GM20000 (cell line): ENCODE data around the gene POU4F2.
"Not testable (repeated sequence)": the region's sequence is repeated elsewhere in the genome, so short reads cannot be mapped to it uniquely, and the experiment has no call there.

Experiments used
- DNase-seq: peaks from one replicate; pipeline ENCODE4 v3.0.0; 2012; ENCODE audit warnings: low spot score
- TF ChIP-seq, protein P1 (sequence below): IDR thresholded peaks from 2 replicates; pipeline ENCODE4 v1.5.1; 2012; ENCODE audit warnings: mild to moderate bottlenecking, control low read depth; ENCODE audit errors: extremely low read depth, missing control alignments

POU4F2 gene

DNA sequence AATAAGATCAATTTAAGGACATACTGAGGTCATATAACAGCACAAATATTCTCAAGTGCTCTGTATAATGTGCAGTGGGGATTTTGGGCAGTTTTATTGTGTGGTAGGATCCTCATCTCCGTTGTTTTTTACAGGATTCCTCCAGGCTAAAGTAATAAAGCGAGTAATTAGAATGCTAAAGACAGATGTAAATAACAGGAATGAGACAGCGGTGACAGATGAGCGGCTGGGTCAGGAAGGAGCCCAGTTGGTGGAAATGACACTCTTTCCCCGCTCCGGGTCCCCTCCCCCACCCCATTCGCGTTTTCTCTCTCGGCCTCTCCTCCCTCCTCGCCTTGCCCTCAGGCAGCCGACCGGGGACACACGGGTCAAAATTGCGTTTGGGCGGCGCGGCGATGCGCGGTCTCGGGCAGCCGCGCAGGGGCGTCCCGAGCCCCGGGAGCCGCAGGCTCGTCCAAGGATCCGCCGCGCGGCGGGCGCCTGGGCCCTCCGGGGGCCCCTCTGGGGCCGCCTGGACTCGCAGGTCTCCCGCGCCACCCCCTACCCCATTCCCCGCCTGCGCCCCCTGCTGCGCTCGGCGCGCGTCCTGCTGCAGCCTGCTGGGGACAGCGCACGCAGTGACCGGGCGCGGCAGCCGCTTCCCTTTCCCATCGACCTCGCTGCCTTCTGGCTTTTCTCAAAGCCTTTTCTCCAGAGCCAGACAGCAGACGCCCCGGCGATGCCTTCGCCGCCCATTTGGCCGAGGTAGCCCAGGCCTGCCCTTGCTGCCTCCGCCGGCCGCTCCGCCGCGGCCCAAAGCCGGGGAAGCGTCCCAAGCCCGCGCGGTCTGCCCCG lies 16.2 kb downstream of the POU4F2 start:
- TF ChIP-seq, protein P1, sequence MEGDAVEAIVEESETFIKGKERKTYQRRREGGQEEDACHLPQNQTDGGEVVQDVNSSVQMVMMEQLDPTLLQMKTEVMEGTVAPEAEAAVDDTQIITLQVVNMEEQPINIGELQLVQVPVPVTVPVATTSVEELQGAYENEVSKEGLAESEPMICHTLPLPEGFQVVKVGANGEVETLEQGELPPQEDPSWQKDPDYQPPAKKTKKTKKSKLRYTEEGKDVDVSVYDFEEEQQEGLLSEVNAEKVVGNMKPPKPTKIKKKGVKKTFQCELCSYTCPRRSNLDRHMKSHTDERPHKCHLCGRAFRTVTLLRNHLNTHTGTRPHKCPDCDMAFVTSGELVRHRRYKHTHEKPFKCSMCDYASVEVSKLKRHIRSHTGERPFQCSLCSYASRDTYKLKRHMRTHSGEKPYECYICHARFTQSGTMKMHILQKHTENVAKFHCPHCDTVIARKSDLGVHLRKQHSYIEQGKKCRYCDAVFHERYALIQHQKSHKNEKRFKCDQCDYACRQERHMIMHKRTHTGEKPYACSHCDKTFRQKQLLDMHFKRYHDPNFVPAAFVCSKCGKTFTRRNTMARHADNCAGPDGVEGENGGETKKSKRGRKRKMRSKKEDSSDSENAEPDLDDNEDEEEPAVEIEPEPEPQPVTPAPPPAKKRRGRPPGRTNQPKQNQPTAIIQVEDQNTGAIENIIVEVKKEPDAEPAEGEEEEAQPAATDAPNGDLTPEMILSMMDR = no peak
- no peak for DNase-seq

DNA sequence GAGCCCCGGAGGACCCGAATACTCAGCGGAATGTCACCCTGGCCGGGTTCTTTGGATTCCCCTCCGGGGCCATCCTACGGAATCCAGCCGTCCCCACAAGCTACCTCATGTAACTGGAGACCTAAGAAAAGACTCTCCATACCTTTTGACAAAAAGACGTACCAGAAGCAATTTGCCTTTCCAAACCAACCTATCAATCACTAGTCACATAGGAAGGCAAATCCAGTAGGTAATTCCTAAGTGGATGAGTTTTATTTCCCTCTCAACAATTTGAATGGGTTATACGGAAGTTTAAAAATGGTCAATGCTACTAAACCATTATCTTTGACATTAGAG lies 16.8 kb downstream of the POU4F2 start:
- TF ChIP-seq, protein P1 = no peak
- no peak for DNase-seq

DNA sequence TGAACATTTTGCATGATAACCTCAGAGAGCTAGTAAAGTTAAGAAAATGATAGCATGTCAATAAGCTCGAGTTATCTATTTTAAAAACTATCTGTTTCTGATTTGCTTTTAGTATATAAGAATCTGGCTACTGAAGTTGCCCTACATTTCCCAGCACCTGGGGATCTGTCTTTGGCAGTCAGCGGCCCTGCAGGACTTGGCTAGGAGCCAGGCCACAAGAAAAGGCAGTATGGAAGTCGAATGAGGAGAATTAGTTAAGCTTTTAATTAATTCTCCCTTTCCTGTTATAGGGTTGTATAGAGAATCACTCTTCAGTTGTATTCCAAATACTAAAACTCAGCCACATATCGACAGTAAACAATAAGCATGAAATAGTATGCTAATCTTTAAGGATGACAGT lies 22.7 kb downstream of the POU4F2 start:
- no peak for DNase-seq
- TF ChIP-seq, protein P1 = no peak

DNA sequence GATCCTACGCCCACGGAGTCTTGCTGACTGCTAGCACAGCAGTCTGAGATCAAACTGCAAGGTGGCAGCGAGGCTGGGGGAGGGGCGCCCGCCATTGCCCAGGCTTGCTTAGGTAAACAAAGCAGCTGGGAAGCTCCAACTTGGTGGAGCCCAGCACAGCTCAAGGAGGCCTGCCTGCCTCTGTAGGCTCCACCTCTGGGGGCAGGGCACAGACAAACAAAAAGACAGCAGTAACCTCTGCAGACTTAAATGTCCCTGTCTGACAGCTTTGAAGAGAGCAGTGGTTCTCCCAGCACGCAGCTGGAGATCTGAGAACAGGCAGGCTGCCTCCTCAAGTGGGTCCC lies 25.2 kb downstream of the POU4F2 start:
- not testable (repeated sequence) for DNase-seq

DNA sequence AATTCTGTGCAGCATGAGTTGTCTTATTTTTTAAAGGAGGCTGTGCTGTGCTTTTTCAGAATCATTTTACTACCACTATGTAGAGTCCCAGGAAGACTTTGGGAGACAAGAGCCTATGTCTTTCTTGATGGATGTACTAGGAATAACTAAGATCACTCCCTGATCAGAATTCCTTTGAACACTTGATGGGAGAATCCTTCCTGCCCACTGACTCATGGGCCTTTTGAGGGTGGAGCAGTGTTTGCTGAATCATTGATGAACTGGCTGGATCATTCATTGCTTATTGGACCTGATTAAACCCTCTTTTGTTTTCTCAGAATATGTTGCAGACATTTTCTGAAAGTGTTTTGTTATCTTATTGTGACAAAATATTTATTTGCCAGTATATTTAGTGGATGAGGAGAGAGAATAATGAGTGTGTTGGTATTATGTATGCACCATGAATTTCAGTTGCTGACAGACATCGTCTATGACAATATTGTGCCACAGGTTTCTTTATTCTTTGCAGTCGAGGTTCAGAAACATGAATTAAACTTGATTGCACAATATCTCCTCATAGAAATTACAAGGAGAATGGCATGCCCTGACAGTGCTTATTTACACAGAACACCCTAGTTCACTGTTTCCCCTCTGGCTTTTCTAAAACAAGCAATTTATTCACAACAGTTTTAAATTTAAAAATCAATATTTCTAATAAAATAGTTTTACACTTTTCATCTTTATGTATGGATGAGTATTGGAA lies 36.3 kb downstream of the POU4F2 start:
- TF ChIP-seq, protein P1 = no peak
- no peak for DNase-seq
